HG02763 (cell line): ENCODE measurements around the gene GREB1L.
"Not testable (repeated sequence)": the region's sequence is repeated elsewhere in the genome, so short reads cannot be mapped to it uniquely, and the experiment has no call there.

Experiments used
- ATAC-seq: cut with Tn5 transposase; IDR thresholded peaks from one replicate; pipeline ENCODE4 v1.9.1; 2021; ENCODE audit warnings: mild to moderate bottlenecking, moderate library complexity; ENCODE audit not compliant: unreplicated experiment

Gene GREB1L

GRCh38 chr18:21362831-21363230, 120.8 kb downstream of the GREB1L start:
- no peak for ATAC-seq

GRCh38 chr18:21363348-21363747, 121.3 kb downstream of the GREB1L start:
- no peak for ATAC-seq

- ATAC-seq = no peak
These were observed 122.4 kb downstream of the GREB1L start for GRCh38 chr18:21364471-21364870.

GRCh38 chr18:21366896-21367295, 124.9 kb downstream of the GREB1L start:
- ATAC-seq = no peak

- ATAC-seq = no peak
These were observed 127.1 kb downstream of the GREB1L start for GRCh38 chr18:21369146-21369545.

GRCh38 chr18:21369597-21369996, 127.6 kb downstream of the GREB1L start:
- ATAC-seq = not testable (repeated sequence)

GRCh38 chr18:21383031-21383430, 141.0 kb downstream of the GREB1L start:
- ATAC-seq = no peak

GRCh38 chr18:21386523-21387240, 144.7 kb downstream of the GREB1L start:
- no peak for ATAC-seq

GRCh38 chr18:21387886-21388285, 145.9 kb downstream of the GREB1L start:
- ATAC-seq = no peak

- no peak for ATAC-seq
These were observed 147.3 kb downstream of the GREB1L start for GRCh38 chr18:21389283-21389682.

GRCh38 chr18:21389903-21390302, 147.9 kb downstream of the GREB1L start:
- no peak for ATAC-seq

GRCh38 chr18:21391074-21391673, 149.1 kb downstream of the GREB1L start:
- ATAC-seq = no peak

GRCh38 chr18:21393986-21394385, 152.0 kb downstream of the GREB1L start:
- no peak for ATAC-seq

GRCh38 chr18:21398121-21398520, 156.1 kb downstream of the GREB1L start:
- no peak for ATAC-seq

GRCh38 chr18:21402272-21402671, 160.2 kb downstream of the GREB1L start:
- ATAC-seq = no peak

- no peak for ATAC-seq
These were observed 162.4 kb downstream of the GREB1L start for GRCh38 chr18:21404426-21404825.

GRCh38 chr18:21406116-21406515, 164.1 kb downstream of the GREB1L start:
- no peak for ATAC-seq

- ATAC-seq = no peak
These were observed 166.6 kb downstream of the GREB1L start for GRCh38 chr18:21408681-21409080.

GRCh38 chr18:21433436-21433835, 191.4 kb downstream of the GREB1L start:
- no peak for ATAC-seq

- ATAC-seq = no peak
These were observed 197.4 kb downstream of the GREB1L start for GRCh38 chr18:21439431-21439846.

- ATAC-seq = no peak
These were observed 199.6 kb downstream of the GREB1L start for GRCh38 chr18:21441670-21442069.

GRCh38 chr18:21443776-21444464, 201.9 kb downstream of the GREB1L start:
- no peak for ATAC-seq
